HG03175 (cell line): ENCODE results near the gene BROX.
"Not testable (repeated sequence)": the region's sequence is repeated elsewhere in the genome, so short reads cannot be mapped to it uniquely, and the experiment has no call there.

Source experiments
- ATAC-seq: cut with Tn5 transposase; IDR thresholded peaks from one replicate; pipeline ENCODE4 v1.9.1; 2021; ENCODE audit warnings: mild to moderate bottlenecking, moderate library complexity; ENCODE audit not compliant: unreplicated experiment

BROX gene

GRCh38 chr1:222712253-222713090 is at the start of gene BROX, which contains the start of gene AIDA:
Gene BROX, plus strand, starts transcription at chr1:222712564. Its CDS starts 3,136 bp downstream, at chr1:222715700.
Gene AIDA, minus strand, starts transcription at chr1:222712491. Its CDS starts 174 bp downstream, at chr1:222712317.
- ATAC-seq: peak; percentile 84

GRCh38 chr1:222663431-222663934 is 48.9 kb upstream of the BROX start:
- no peak for ATAC-seq

- no peak for ATAC-seq
These were observed 46.4 kb upstream of the BROX start for GRCh38 chr1:222665964-222666363.

GRCh38 chr1:222668184-222668583 is 44.2 kb upstream of the BROX start:
- not testable (repeated sequence) for ATAC-seq

GRCh38 chr1:222669107-222669506 is 43.3 kb upstream of the BROX start:
- not testable (repeated sequence) for ATAC-seq

GRCh38 chr1:222670110-222670509 is 42.3 kb upstream of the BROX start:
- ATAC-seq: no peak

GRCh38 chr1:222680080-222680479 is 32.3 kb upstream of the BROX start:
- no peak for ATAC-seq

- no peak for ATAC-seq
These were observed 21.3 kb upstream of the BROX start for GRCh38 chr1:222691016-222691415.

- no peak for ATAC-seq
These were observed 17.4 kb upstream of the BROX start for GRCh38 chr1:222694927-222695326.

- no peak for ATAC-seq
These were observed 15.6 kb upstream of the BROX start for GRCh38 chr1:222696741-222697140.

- ATAC-seq: no peak
These were observed 15.2 kb upstream of the BROX start for GRCh38 chr1:222697203-222697602.

GRCh38 chr1:222697826-222698225 is 14.5 kb upstream of the BROX start:
- ATAC-seq: no peak

- ATAC-seq: no peak
These were observed 10.2 kb upstream of the BROX start for GRCh38 chr1:222702210-222702609.

- ATAC-seq: no peak
These were observed 8.1 kb upstream of the BROX start for GRCh38 chr1:222704260-222704659.

- no peak for ATAC-seq
These were observed 5.5 kb upstream of the BROX start for GRCh38 chr1:222706815-222707214.

- no peak for ATAC-seq
These were observed 2.6 kb upstream of the BROX start for GRCh38 chr1:222709700-222710153.

GRCh38 chr1:222711319-222712252 is 778 bp upstream of the BROX start:
- peak; percentile 40 for ATAC-seq

GRCh38 chr1:222713091-222713961 is 962 bp downstream of the BROX start:
- peak; percentile 61 for ATAC-seq

GRCh38 chr1:222716393-222716792 is 4.0 kb downstream of the BROX start:
- no peak for ATAC-seq

GRCh38 chr1:222728746-222729145 is 16.4 kb downstream of the BROX start:
- ATAC-seq: no peak
